Measurements from ENCODE around the gene HNF4A. TPM values are rescaled to one million over a fixed set of nuclear protein-coding genes. Genes with fewer than 3 reads are reported as not detected.

Gene HNF4A
- total and polyA plus RNA-seq, 8 donors, result 7.4 to 29.2 (median 22.2) TPM

DNA sequence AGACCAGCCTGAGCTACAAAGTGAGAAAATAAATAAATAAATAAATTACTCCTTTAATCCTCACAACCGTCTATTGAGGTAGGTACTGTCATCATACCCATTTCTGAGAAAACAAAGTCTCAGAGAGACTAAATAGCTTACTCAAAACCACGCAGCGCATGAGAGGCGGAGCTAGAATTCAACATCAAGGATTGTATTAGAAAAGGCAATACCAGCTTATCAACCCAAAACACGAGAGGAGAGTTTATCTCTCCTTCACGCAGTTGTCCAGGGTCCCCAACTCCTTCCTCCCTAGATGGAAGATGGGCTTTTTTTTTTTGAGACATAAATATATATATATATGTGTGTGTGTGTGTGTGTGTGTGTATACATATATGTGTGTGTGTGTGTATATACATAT, 12.2 kb downstream of the HNF4A start:
- no peak for ATAC-seq
- whole genome bisulfite sequencing, 2 donors, result 90 to 92% methylated on average over 6 of the region's 6 CpGs

DNA sequence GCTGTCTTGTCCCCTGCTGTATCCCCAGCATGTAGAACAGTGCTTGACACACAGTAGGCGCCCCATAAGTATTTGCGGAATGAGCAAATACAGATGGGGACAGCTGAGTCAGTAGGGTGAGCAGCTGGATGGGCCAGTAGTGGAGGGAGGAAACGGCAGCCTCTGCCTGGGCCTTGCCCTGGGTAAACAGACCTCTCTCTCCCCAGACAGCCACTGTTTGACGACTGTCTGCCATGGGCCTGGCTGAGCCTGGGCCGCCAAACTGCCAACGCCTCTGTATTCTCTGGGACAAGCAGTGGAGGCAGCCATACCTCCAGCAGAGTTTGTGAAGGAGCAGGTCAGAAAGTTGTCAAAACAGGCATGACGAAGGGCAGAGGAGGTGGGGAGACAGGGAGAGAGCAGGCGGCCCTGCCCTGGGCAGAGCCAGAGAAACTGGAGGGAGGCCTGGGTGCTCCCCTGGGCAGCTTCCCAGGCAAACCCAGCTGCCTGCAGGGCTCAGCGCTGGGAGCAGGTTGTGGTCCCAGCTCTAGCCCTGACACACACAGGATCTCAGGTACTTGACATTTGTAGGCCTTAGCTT, 15.2 kb downstream of the HNF4A start:
- intact Hi-C loops (cut with DNase I), result no loop called here
- FAIRE-seq, result no peak
- H3K27ac ChIP-seq, result peak overlapping the region; percentile 51 to 81 (median 68)
- H3K9me3 ChIP-seq, result no peaks in the 10 kb centered on the region
- H3K36me3 ChIP-seq, result no peaks in the 10 kb centered on the region
- no peaks in the 10 kb centered on the region for H3K27me3 ChIP-seq
- 13 to 18% methylated on average over 9 of the region's 9 CpGs for WGBS, 2 donors
- peak; percentile 43 to 80 (median 66) for DNase-seq
- TF ChIP-seq, protein P1, sequence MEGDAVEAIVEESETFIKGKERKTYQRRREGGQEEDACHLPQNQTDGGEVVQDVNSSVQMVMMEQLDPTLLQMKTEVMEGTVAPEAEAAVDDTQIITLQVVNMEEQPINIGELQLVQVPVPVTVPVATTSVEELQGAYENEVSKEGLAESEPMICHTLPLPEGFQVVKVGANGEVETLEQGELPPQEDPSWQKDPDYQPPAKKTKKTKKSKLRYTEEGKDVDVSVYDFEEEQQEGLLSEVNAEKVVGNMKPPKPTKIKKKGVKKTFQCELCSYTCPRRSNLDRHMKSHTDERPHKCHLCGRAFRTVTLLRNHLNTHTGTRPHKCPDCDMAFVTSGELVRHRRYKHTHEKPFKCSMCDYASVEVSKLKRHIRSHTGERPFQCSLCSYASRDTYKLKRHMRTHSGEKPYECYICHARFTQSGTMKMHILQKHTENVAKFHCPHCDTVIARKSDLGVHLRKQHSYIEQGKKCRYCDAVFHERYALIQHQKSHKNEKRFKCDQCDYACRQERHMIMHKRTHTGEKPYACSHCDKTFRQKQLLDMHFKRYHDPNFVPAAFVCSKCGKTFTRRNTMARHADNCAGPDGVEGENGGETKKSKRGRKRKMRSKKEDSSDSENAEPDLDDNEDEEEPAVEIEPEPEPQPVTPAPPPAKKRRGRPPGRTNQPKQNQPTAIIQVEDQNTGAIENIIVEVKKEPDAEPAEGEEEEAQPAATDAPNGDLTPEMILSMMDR (IDR thresholded peaks at IDR 0.05), result no peak
- no peak overlapping the region for H3K4me3 ChIP-seq
- peak; percentile 92 to 97 (median 95) for ATAC-seq
- H3K4me1 ChIP-seq, result peaks cover 13 to 19% (median 16%) of the 10 kb centered on the region in 3 donors

More for the DNA sequence above, 12.2 kb downstream of the HNF4A start:
- DNase-seq (no peak), FAIRE-seq (no peak)
- H3K4me1 ChIP-seq, result peaks cover 13 to 19% (median 16%) of the 10 kb centered on the region in 3 donors
- TF ChIP-seq, protein P1 (IDR thresholded peaks at IDR 0.05), result no peak
- intact Hi-C loops (cut with DNase I), result no loop called here
- no peak overlapping the region for H3K4me3 ChIP-seq
- no peaks in the 10 kb centered on the region for H3K36me3 ChIP-seq
- H3K27me3 ChIP-seq, result no peaks in the 10 kb centered on the region
- no peak overlapping the region for H3K27ac ChIP-seq
- H3K9me3 ChIP-seq, result no peaks in the 10 kb centered on the region

DNA sequence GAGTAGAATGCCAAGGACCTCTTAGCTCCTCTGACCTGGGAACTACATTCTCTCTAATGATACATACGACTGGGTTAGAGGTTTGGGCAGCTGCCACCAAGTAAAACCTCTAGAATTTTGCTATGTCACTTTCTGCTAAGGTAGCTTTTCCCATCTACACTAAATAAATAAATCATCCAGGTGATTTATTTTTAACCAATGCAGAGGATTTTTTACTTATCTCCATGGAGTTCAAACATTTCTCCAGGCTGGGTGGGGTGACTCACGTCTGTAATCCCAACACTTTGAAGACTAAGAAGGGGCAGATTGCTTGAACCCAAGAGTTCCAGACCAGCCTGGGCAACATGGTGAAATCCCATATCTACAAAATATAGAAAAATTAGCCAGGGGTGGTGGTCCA, 27.1 kb downstream of the HNF4A start:
- no peak overlapping the region for H3K27ac ChIP-seq
- ATAC-seq (no peak), FAIRE-seq (no peak), DNase-seq (no peak)
- no peak overlapping the region for H3K4me3 ChIP-seq
- H3K9me3 ChIP-seq, result no peaks in the 10 kb centered on the region
- TF ChIP-seq, protein P1 (IDR thresholded peaks at IDR 0.05), result no peak
- intact Hi-C loops (cut with DNase I), result no loop called here
- peaks cover 0 to 4% (median 0%) of the 10 kb centered on the region in 3 donors for H3K4me1 ChIP-seq
- no peaks in the 10 kb centered on the region for H3K27me3 ChIP-seq
- no peaks in the 10 kb centered on the region for H3K36me3 ChIP-seq
- WGBS, 2 donors, result 26 to 30% methylated on average over 2 of the region's 2 CpGs

DNA sequence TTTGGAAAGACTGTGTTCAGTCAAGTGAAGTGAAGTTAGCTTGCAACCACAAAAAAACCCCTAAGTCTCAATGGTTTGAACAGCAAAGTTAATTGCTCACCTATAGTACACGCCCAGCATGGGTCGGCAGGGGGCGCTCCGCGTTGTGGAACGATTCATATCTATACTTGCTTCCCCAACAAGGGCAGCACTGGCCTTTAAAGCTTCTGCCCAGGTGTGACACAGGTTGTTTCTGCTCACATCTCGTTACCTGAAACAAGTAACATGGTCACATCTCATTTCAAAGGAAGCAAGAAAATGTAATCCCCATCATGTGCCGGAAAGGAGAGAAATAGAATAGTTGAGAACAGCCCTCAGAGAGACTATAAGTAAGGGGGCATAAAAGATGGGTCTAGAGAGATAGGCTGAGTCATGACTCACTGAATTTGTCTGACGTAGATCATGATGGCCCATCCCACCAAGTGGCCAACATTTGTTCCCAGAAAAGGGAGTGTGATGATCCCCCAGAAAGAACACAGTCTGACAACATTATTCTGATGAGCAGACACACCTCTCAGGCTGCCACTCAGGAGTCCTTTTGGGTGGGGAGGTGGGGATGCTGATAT, 29.0 kb downstream of the HNF4A start:
- WGBS, 2 donors, result 21 to 23% methylated on average over 9 of the region's 9 CpGs
- FAIRE-seq (no peak), DNase-seq (peak; percentile 62 to 97 (median 82)), ATAC-seq (peak; percentile 82 to 87 (median 84))
- no peak overlapping the region for H3K4me3 ChIP-seq
- no peaks in the 10 kb centered on the region for H3K36me3 ChIP-seq
- no peaks in the 10 kb centered on the region for H3K27me3 ChIP-seq
- no peak overlapping the region for H3K27ac ChIP-seq
- TF ChIP-seq, protein P1 (IDR thresholded peaks at IDR 0.05), result peak; percentile 57 to 74 (median 70)
- peaks cover 0 to 4% (median 0%) of the 10 kb centered on the region in 3 donors for H3K4me1 ChIP-seq
- intact Hi-C loops (cut with DNase I), result loop anchor here in 1 of 3 donors (5.0 kb wide), 1 partner anchor 167 kb away; no protein-coding TSS in a partner anchor
- H3K9me3 ChIP-seq, result no peaks in the 10 kb centered on the region
